Smooth muscle cell (in vitro differentiated cells): ENCODE measurements around the gene PIM3. TPM values are rescaled to one million over a fixed set of nuclear protein-coding genes. Genes with fewer than 3 reads are reported as not detected.
A peak's percentile ranks its signal among the peaks of the same experiment; 100 is the strongest.

Experiments
- DNase-seq: peaks from one replicate; lab custom pipeline; 2025; ENCODE audit not compliant: unreplicated experiment; lab: John Stamatoyannopoulos, UW
- H2AFZ ChIP-seq: fragments of 200-600 bp; sonication (generic); 2 replicates; pipeline ENCODE4 v1.6.0; 2016; ENCODE audit warnings: antibody characterized with exemption, low read depth, mild to moderate bottlenecking
- H3F3A ChIP-seq: fragments of 200-600 bp; sonication (generic); 2 replicates; pipeline ENCODE4 v1.6.0; 2017; ENCODE audit warnings: antibody characterized with exemption, low read depth
- H3K27ac ChIP-seq: fragments of 200-600 bp; sonication (generic); 2 replicates; pipeline ENCODE4 v1.5.1; 2016; ENCODE audit warnings: low read depth, mild to moderate bottlenecking
- H3K27me3 ChIP-seq: fragments of 200-600 bp; sonication (generic); 2 replicates; pipeline ENCODE4 v1.6.1; 2016; ENCODE audit warnings: low read depth, mild to moderate bottlenecking
- H3K36me3 ChIP-seq: fragments of 200-600 bp; sonication (generic); 2 replicates; pipeline ENCODE4 v1.5.1; 2016; ENCODE audit warnings: low read depth
- H3K4me1 ChIP-seq: fragments of 200-600 bp; sonication (generic); 2 replicates; pipeline ENCODE4 v1.5.1; 2016; ENCODE audit warnings: low read depth
- H3K4me2 ChIP-seq: fragments of 200-600 bp; sonication (generic); 2 replicates; pipeline ENCODE4 v1.6.0; 2016; ENCODE audit warnings: mild to moderate bottlenecking
- H3K4me3 ChIP-seq: fragments of 200-600 bp; sonication (generic); 2 replicates; pipeline ENCODE4 v1.5.1; 2016; ENCODE audit warnings: mild to moderate bottlenecking
- H3K79me2 ChIP-seq: fragments of 200-600 bp; sonication (generic); 2 replicates; pipeline ENCODE4 v1.6.0; 2016; ENCODE audit warnings: low read depth, mild to moderate bottlenecking
- H3K9ac ChIP-seq: fragments of 200-600 bp; sonication (generic); 2 replicates; pipeline ENCODE4 v1.6.0; 2016; ENCODE audit warnings: low read depth
- H3K9me3 ChIP-seq: fragments of 200-600 bp; sonication (generic); replicated peaks from 2 replicates; pipeline ENCODE4 v1.5.1; 2016; ENCODE audit warnings: low read depth
- H4K20me1 ChIP-seq: fragments of 200-600 bp; sonication (generic); 2 replicates; pipeline ENCODE4 v1.6.0; 2016; ENCODE audit warnings: low read depth
- CTCF ChIP-seq: fragments of 200-600 bp; sonication (generic); IDR thresholded peaks from 2 replicates; pipeline ENCODE4 v1.5.1; 2017; ENCODE audit warnings: borderline replicate concordance, mild to moderate bottlenecking, antibody characterized with exemption; ENCODE audit not compliant: insufficient read depth, poor library complexity, severe bottlenecking
- WGBS: methylation state at CpG from one replicate; pipeline ENCODE4 v1.1.7; 2016; ENCODE audit warnings: low lambda C conversion rate; 5-methylcytosine and 5-hydroxymethylcytosine counted together
- polyA plus RNA-seq: library from polyadenylated mRNA; unstranded; fragments of >200 nt; fragmentation: Nextera tagmentation; extraction: Ambion mirVana; gene quantifications from 2 replicates; pipeline ENCODE4 v1.2.1, GENCODE V29; 2016
- total RNA-seq: library from RNA; depleted of rRNA; stranded (reverse); fragments of >200 nt; gene quantifications from 2 replicates; pipeline ENCODE4 v1.2.3, GENCODE V29; 2014

Gene PIM3
- total and polyA plus RNA-seq, 2 experiments from 2014 or later = 19.1 to 43.3 TPM

DNA sequence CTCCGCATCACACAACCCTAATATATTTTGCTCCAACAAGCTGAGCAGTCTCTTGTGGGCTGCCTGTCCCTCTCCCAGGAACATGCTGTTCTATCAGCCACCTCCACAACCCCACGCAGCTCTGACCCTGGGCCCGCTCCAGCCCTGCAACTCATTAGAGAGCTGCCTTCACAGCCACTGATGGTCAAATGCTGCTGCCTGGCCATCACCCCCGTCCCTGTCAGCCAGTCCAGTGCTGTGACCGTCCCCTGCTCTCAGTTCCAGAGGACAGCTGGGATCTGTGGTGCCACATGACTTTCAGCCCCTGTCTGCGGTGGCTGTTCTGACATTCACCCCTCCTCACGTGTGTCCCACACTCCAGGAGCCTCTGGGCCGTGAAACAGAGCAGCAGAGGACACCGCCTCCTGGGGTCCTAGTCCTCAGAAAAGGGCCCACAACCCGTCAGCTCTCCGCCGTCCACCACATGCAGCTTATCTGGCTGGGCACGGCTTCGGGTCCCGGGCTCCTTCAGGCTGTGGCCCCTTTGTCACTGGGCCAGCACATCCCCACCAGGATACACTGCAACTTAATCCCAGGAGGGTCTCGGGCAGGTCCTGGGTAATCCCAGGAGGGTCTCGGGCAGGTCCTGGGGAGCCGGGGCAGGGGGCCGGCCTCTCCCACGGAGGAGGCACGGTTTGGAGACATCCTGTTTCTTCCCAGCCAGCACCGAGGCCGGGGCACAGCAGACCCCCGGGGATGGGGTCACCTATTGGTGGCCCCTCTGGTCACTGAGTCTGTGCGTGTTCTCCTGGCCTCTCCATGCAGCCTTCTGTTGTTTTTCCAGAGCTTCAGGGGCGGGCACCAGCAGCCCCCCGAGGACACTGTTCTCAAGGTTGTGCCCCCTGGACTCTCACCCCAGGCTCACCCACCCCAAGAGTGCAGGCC lies 27.1 kb upstream of the PIM3 start:
- peaks cover 7% of the 10 kb centered on the region for H3K4me1 ChIP-seq
- H3K27ac ChIP-seq = no peak overlapping the region
- WGBS = 77% methylated on average over 26 of the region's 27 CpGs
- no peaks in the 10 kb centered on the region for H3K36me3 ChIP-seq
- H3K9me3 ChIP-seq = no peaks in the 10 kb centered on the region
- no peaks in the 10 kb centered on the region for H3K27me3 ChIP-seq
- no peak overlapping the region for H3K9ac ChIP-seq
- no peak for TF ChIP-seq CTCF
- DNase-seq = no peak
- no peaks in the 10 kb centered on the region for H4K20me1 ChIP-seq
- no peak overlapping the region for H3K4me2 ChIP-seq
- H2AFZ ChIP-seq = no peak overlapping the region
- H3F3A ChIP-seq = no peaks in the 10 kb centered on the region
- no peak overlapping the region for H3K4me3 ChIP-seq
- no peaks in the 10 kb centered on the region for H3K79me2 ChIP-seq

DNA sequence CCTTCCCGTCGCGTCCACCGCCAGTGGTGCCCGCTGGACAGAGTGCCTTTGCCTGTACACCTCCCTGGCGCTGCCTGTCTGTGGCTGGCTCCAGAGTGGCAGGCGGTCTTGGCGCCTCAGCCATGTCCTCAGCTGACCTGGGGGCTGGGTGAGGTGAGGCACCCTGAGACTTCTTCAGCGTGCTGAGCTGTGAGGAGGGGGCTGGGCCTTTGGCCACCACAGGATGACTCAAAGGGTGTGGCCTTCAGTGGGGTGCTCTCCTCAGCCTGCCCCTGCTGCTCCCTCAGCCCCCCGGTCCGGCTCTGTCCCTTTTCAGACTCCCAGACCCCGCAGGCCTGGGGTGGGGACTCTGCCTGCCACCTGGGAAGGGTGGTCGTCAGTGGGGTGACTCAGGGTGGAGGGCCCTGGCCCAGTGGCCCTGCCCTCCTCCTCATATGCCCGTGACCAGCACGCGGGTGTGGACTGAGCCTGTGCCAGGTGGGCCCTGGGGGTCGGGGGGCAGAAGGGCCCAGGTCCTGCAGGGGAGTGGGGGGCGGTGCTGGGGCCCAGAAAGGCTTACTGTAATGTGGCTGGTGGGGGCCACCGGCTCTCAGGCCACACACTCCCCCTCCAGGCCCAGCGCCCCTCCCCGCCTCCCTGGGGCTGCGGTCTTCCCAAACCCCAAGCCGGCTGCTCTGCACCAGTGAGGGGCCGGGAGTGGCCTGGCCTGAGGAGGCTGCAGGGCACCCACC lies 26.2 kb upstream of the PIM3 start:
- no peak overlapping the region for H3K4me3 ChIP-seq
- 79% methylated on average over 21 of the region's 24 CpGs for WGBS
- DNase-seq = no peak

DNA sequence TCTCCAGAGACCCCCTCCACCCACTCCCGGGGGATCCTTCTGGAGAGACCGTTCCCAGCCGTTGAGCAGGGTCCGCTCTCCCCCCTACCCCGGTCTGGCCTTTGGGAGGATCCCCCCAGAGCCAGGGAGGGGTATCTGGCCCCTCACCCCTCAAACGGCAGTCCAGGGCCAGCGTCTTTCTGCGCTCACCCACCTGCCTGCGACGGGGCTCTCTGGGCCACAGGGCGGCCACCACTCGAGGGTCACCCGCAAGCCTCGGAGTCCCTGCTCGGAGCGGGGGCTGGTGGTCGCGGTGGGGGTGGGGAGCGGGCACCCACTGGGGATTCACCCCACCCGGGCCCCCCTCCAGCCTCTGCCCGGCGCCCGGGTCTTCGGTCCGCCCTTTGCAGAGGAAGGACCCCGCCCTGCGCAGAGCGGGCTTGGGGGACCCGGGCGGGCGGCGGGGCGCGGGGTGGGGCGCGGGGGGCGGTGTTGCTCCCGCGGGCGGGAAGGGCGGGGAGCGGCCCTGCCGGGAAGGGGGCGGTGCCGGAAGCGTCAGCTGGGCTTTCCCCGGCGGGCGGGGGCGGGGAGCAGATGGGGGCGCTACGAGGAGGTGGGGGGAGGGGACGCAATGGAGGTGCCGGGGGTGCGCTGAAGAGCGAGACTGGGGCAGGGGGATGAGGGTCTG lies 25.5 kb upstream of the PIM3 start:
- no peaks in the 10 kb centered on the region for H3K9me3 ChIP-seq
- no peaks in the 10 kb centered on the region for H3K36me3 ChIP-seq
- no peak overlapping the region for H3K9ac ChIP-seq
- peak overlapping the region; percentile 44 for H3K27ac ChIP-seq
- H3F3A ChIP-seq = no peaks in the 10 kb centered on the region
- TF ChIP-seq CTCF = no peak
- WGBS = 27% methylated on average over 27 of the region's 56 CpGs
- no peaks in the 10 kb centered on the region for H3K79me2 ChIP-seq
- no peak overlapping the region for H2AFZ ChIP-seq
- DNase-seq = peak; percentile 28
- peak overlapping the region; percentile 86 for H3K4me2 ChIP-seq
- H4K20me1 ChIP-seq = no peaks in the 10 kb centered on the region
- peak overlapping the region; percentile 26 for H3K4me3 ChIP-seq
- H3K4me1 ChIP-seq = peaks cover 7% of the 10 kb centered on the region
- no peaks in the 10 kb centered on the region for H3K27me3 ChIP-seq

More for the DNA sequence above, 26.2 kb upstream of the PIM3 start:
- Histone ChIP-seq H3K4me1 (peaks cover 7% of the 10 kb centered on the region), H3K27me3 (no peaks in the 10 kb centered on the region), H3K4me2 (peak overlapping the region; percentile 86), H3K27ac (no peak overlapping the region), H3K9me3 (no peaks in the 10 kb centered on the region), H3K9ac (no peak overlapping the region), H3K79me2 (no peaks in the 10 kb centered on the region), H2AFZ (no peak overlapping the region), H4K20me1 (no peaks in the 10 kb centered on the region), H3K36me3 (no peaks in the 10 kb centered on the region), H3F3A (no peaks in the 10 kb centered on the region)
- no peak for TF ChIP-seq CTCF
